H9 (cell line): ENCODE measurements around the gene MRRF. TPM values are rescaled to one million over a fixed set of nuclear protein-coding genes. Genes with fewer than 3 reads are reported as not detected.
A peak's percentile ranks its signal among the peaks of the same experiment; 100 is the strongest.

ENCODE experiments used
- DNase-seq: peaks from one replicate; pipeline ENCODE4 v3.0.0-alpha.2; 2017
- H2AFZ ChIP-seq: one replicate; pipeline ENCODE4 v1.6.1; 2013; ENCODE audit warnings: mild to moderate bottlenecking, low read length, control low read depth, moderate library complexity
- H2AK5ac ChIP-seq: 2 replicates; pipeline ENCODE4 v1.6.1; 2013; ENCODE audit warnings: low read length, control low read depth, mixed read lengths; ENCODE audit not compliant: insufficient read length
- H2BK120ac ChIP-seq: one replicate; pipeline ENCODE4 v1.6.1; 2013; ENCODE audit warnings: low read depth, mild to moderate bottlenecking, low read length, control low read depth, inconsistent platforms; ENCODE audit not compliant: poor library complexity, severe bottlenecking
- H2BK12ac ChIP-seq: 2 replicates; pipeline ENCODE4 v1.6.1; 2013; ENCODE audit warnings: low read length, control low read depth, mixed read lengths, low read depth; ENCODE audit not compliant: insufficient read length
- H2BK15ac ChIP-seq: 2 replicates; pipeline ENCODE4 v1.6.1; 2013; ENCODE audit warnings: low read depth, low read length, control low read depth
- H2BK20ac ChIP-seq: one replicate; pipeline ENCODE4 v1.6.1; 2013; ENCODE audit warnings: low read depth, mild to moderate bottlenecking, low read length, control low read depth, inconsistent platforms; ENCODE audit not compliant: poor library complexity, severe bottlenecking
- H2BK5ac ChIP-seq: 2 replicates; pipeline ENCODE4 v1.6.1; 2013; ENCODE audit warnings: low read length, control low read depth, mixed read lengths; ENCODE audit not compliant: insufficient read length
- H3K14ac ChIP-seq: 2 replicates; pipeline ENCODE4 v1.6.1; 2013; ENCODE audit warnings: low read length, control low read depth; ENCODE audit not compliant: insufficient read depth
- H3K18ac ChIP-seq: 2 replicates; pipeline ENCODE4 v1.6.1; 2013; ENCODE audit warnings: low read depth, mild to moderate bottlenecking, mixed read lengths, low read length, control low read depth; ENCODE audit not compliant: insufficient read length
- H3K23ac ChIP-seq: 2 replicates; pipeline ENCODE4 v1.6.1; 2013; ENCODE audit warnings: low read length, control low read depth, mixed read lengths, low read depth; ENCODE audit not compliant: insufficient read length
- H3K23me2 ChIP-seq: 2 replicates; pipeline ENCODE4 v1.6.1; 2013; ENCODE audit warnings: low read depth, mild to moderate bottlenecking, mixed read lengths, low read length, control low read depth; ENCODE audit not compliant: insufficient read length, poor library complexity, severe bottlenecking
- H3K27ac ChIP-seq: 2 replicates; pipeline ENCODE4 v1.5.1; 2013; ENCODE audit warnings: low read length, control low read depth, mixed read lengths, low read depth; ENCODE audit not compliant: insufficient read length
- H3K27me3 ChIP-seq: 2 replicates; pipeline ENCODE4 v1.6.1; 2013; ENCODE audit warnings: low read length, control low read depth, inconsistent platforms; ENCODE audit not compliant: insufficient read depth
- H3K4ac ChIP-seq: 2 replicates; pipeline ENCODE4 v1.6.1; 2013; ENCODE audit warnings: low read depth, mild to moderate bottlenecking, control low read depth, inconsistent platforms, low read length, moderate library complexity
- H3K4me1 ChIP-seq: 2 replicates; pipeline ENCODE4 v1.6.1; 2013; ENCODE audit warnings: low read length, control low read depth, inconsistent platforms; ENCODE audit not compliant: insufficient read depth
- H3K4me2 ChIP-seq: 2 replicates; pipeline ENCODE4 v1.6.1; 2013; ENCODE audit warnings: low read length, control low read depth, mixed read lengths; ENCODE audit not compliant: insufficient read length, insufficient read depth
- H3K56ac ChIP-seq: 2 replicates; pipeline ENCODE4 v1.6.1; 2013; ENCODE audit warnings: low read depth, mild to moderate bottlenecking, mixed read lengths, low read length, control low read depth; ENCODE audit not compliant: insufficient read length
- H3K79me1 ChIP-seq: 2 replicates; pipeline ENCODE4 v1.6.1; 2013; ENCODE audit warnings: low read depth, mild to moderate bottlenecking, moderate library complexity, low read length, control low read depth, inconsistent platforms; ENCODE audit not compliant: insufficient read depth, poor library complexity, severe bottlenecking
- H3K79me2 ChIP-seq: 2 replicates; pipeline ENCODE4 v1.6.1; 2013; ENCODE audit warnings: low read length, control low read depth, inconsistent platforms; ENCODE audit not compliant: insufficient read depth
- H3K9ac ChIP-seq: 2 replicates; pipeline ENCODE4 v1.6.1; 2013; ENCODE audit warnings: low read length, control low read depth, mixed read lengths; ENCODE audit not compliant: insufficient read length; ENCODE audit errors: extremely low read depth
- H3K9me3 ChIP-seq: one replicate; pipeline ENCODE4 v1.6.1; 2013; ENCODE audit warnings: low read depth, low read length, inconsistent platforms; ENCODE audit not compliant: control insufficient read depth
- H3T11ph ChIP-seq: one replicate; pipeline ENCODE4 v1.6.1; 2013; ENCODE audit warnings: mild to moderate bottlenecking, low read length, control low read depth, inconsistent platforms
- H4K20me1 ChIP-seq: one replicate; pipeline ENCODE4 v1.6.1; 2013; ENCODE audit not compliant: control insufficient read depth, insufficient read length, insufficient read depth
- H4K5ac ChIP-seq: 2 replicates; pipeline ENCODE4 v1.6.1; 2013; ENCODE audit warnings: low read depth, mild to moderate bottlenecking, mixed read lengths, low read length, control low read depth; ENCODE audit not compliant: insufficient read length
- H4K8ac ChIP-seq: replicated peaks from 2 replicates; pipeline ENCODE4 v1.6.1; 2013; ENCODE audit warnings: low read length, control low read depth, mixed read lengths, low read depth; ENCODE audit not compliant: insufficient read length
- H4K91ac ChIP-seq: 2 replicates; pipeline ENCODE4 v1.6.1; 2013; ENCODE audit warnings: low read depth, mild to moderate bottlenecking, moderate library complexity, mixed read lengths, low read length, control low read depth; ENCODE audit not compliant: insufficient read length
- H3K27ac Mint-ChIP-seq, 3 experiments: 2 replicates in 2 of 3; 3 replicates in 1 of 3; pipeline ENCODE4 v1.8.0; 2020 to 2021; ENCODE audit warnings: mixed read lengths in 3 of 3, mild to moderate bottlenecking in 1 of 3, moderate library complexity in 1 of 3
- H3K27me3 Mint-ChIP-seq: 2 replicates; pipeline ENCODE4 v1.8.0; 2021; ENCODE audit warnings: low read depth, mild to moderate bottlenecking, moderate library complexity, mixed read lengths
- H3K36me3 Mint-ChIP-seq, 3 experiments: 2 replicates in 2 of 3; 3 replicates in 1 of 3; pipeline ENCODE4 v1.8.0; 2020 to 2021; ENCODE audit warnings: low read depth in 3 of 3, mixed read lengths in 3 of 3; ENCODE audit not compliant: insufficient read depth in 1 of 3
- H3K4me1 Mint-ChIP-seq, 2 experiments: 2 replicates each; pipeline ENCODE4 v1.8.0; 2020; ENCODE audit warnings: mixed read lengths in 2 of 2
- H3K4me3 Mint-ChIP-seq, 2 experiments: 2 replicates in 1 of 2; 3 replicates in 1 of 2; pipeline ENCODE4 v1.8.0; 2020 to 2021; ENCODE audit warnings: mild to moderate bottlenecking in 2 of 2, mixed read lengths in 2 of 2, moderate library complexity in 1 of 2
- H3K9me3 Mint-ChIP-seq, 2 experiments: 2 replicates in 1 of 2; 3 replicates in 1 of 2; pipeline ENCODE4 v1.8.0; 2020; ENCODE audit warnings: mild to moderate bottlenecking in 2 of 2, mixed read lengths in 2 of 2, moderate library complexity in 1 of 2
- WGBS: extraction: QIAGEN DNeasy Blood & Tissue Kit; methylation state at CpG from one replicate; pipeline ENCODE4 v1.1.7; 2013; ENCODE audit warnings: missing lambda C conversion rate, low lambda C conversion rate, mixed read lengths; ENCODE audit not compliant: insufficient read length; ENCODE audit errors: extremely low coverage; 5-methylcytosine and 5-hydroxymethylcytosine counted together
- total RNA-seq: library from RNA; stranded (reverse); gene quantifications from 2 replicates; pipeline ENCODE4 v1.2.1, GENCODE V29; 2021
- TF ChIP-seq, protein P1 (sequence below): fragments of 200-600 bp; sonication (generic); conservative IDR thresholded peaks from 3 replicates; pipeline ENCODE4 v1.8.0; 2021; ENCODE audit warnings: antibody characterized with exemption, mild to moderate bottlenecking

MRRF gene
- total RNA-seq, 1 experiment from 2014 or later, result 33.7 TPM

DNA sequence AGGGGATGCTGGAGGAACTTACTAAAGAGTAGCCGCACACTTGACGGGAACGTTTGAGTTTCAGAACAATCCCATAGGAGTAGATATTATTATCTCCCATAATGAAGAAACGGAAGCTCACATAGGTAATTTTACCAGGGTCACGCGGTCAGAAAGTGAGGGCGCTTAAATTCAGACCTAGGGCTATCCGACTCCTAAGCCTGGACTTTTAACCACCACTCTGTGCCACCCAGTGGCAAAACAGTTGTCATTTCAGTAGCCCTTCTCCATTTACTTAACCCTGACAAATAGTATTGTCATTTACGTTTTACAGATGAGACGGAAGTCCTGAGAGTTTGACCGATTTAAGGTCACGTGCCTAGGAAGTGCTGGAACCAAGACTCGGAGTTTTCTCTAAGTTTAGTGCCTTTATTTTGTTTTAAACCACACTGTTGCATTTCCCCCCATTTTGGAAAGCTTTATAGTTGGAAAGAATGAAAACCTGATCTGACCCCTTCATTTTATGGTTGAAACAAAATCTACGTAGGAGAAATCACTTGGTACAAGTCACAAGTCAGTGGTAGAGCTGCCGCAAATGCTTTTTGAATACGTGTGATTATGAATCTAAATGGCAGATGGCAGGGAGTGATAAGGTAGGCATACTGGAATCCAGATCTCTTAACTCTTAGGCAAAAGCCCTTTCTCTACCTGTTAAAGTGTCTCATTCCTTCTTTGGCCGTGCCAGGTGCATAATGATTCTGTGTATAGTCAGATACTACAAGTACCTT lies 650 bp downstream of the MRRF start:
- no peak overlapping the region for H2AK5ac ChIP-seq
- no peak overlapping the region; the same call in 1 of the 2 replicates for H3K14ac ChIP-seq
- no peak overlapping the region for H3K56ac ChIP-seq
- TF ChIP-seq, protein P1, sequence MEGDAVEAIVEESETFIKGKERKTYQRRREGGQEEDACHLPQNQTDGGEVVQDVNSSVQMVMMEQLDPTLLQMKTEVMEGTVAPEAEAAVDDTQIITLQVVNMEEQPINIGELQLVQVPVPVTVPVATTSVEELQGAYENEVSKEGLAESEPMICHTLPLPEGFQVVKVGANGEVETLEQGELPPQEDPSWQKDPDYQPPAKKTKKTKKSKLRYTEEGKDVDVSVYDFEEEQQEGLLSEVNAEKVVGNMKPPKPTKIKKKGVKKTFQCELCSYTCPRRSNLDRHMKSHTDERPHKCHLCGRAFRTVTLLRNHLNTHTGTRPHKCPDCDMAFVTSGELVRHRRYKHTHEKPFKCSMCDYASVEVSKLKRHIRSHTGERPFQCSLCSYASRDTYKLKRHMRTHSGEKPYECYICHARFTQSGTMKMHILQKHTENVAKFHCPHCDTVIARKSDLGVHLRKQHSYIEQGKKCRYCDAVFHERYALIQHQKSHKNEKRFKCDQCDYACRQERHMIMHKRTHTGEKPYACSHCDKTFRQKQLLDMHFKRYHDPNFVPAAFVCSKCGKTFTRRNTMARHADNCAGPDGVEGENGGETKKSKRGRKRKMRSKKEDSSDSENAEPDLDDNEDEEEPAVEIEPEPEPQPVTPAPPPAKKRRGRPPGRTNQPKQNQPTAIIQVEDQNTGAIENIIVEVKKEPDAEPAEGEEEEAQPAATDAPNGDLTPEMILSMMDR, result peak; percentile 22; the same call in 1 of the 3 replicates
- Mint-ChIP-seq H3K9me3 (no peaks in the 10 kb centered on the region), H3K4me3 (peak overlapping the region; percentile 97 to 98), H3K27ac (peak overlapping the region; percentile 99 to 100 (median 99)), H3K27me3 (no peaks in the 10 kb centered on the region), H3K4me1 (peaks cover 12 to 13% of the 10 kb centered on the region in 2 experiments; a peak in 3 of 4 replicates), H3K36me3 (peaks cover 3 to 14% (median 4%) of the 10 kb centered on the region in 3 experiments; a peak in 5 of 7 replicates)
- no peak overlapping the region for H2AFZ ChIP-seq
- H2BK12ac ChIP-seq, result no peak overlapping the region
- H3K4me1 ChIP-seq, result no peaks in the 10 kb centered on the region
- H3K27me3 ChIP-seq, result no peaks in the 10 kb centered on the region
- no peak overlapping the region for H2BK5ac ChIP-seq
- H3K9ac ChIP-seq, result peak overlapping the region; percentile 83
- H4K20me1 ChIP-seq, result no peaks in the 10 kb centered on the region
- H3K4me2 ChIP-seq, result peak overlapping the region; percentile 98
- H3K27ac ChIP-seq, result peak overlapping the region; percentile 63
- H4K91ac ChIP-seq, result no peak overlapping the region
- H4K5ac ChIP-seq, result no peak overlapping the region
- peak overlapping the region; percentile 43 for H3K18ac ChIP-seq
- peak overlapping the region; percentile 91 for H2BK120ac ChIP-seq
- no peak overlapping the region for H3K23ac ChIP-seq
- H2BK15ac ChIP-seq, result no peak overlapping the region
- DNase-seq, result peak; percentile 28
- H3T11ph ChIP-seq, result no peak overlapping the region
- H3K79me1 ChIP-seq, result peaks cover 7% of the 10 kb centered on the region
- H3K79me2 ChIP-seq, result peaks cover 6% of the 10 kb centered on the region; the same call in 1 of the 2 replicates
- WGBS, result no CpG with 5 or more reads among the region's 17 CpGs
- peaks cover 11% of the 10 kb centered on the region for H3K23me2 ChIP-seq
- H3K9me3 ChIP-seq, result no peaks in the 10 kb centered on the region
- no peak overlapping the region for H4K8ac ChIP-seq
- no peak overlapping the region for H3K4ac ChIP-seq
- H2BK20ac ChIP-seq, result no peak overlapping the region
